ENCODE measurements around the gene ATF3.

The ATF3 gene, protein sequence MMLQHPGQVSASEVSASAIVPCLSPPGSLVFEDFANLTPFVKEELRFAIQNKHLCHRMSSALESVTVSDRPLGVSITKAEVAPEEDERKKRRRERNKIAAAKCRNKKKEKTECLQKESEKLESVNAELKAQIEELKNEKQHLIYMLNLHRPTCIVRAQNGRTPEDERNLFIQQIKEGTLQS

DNA sequence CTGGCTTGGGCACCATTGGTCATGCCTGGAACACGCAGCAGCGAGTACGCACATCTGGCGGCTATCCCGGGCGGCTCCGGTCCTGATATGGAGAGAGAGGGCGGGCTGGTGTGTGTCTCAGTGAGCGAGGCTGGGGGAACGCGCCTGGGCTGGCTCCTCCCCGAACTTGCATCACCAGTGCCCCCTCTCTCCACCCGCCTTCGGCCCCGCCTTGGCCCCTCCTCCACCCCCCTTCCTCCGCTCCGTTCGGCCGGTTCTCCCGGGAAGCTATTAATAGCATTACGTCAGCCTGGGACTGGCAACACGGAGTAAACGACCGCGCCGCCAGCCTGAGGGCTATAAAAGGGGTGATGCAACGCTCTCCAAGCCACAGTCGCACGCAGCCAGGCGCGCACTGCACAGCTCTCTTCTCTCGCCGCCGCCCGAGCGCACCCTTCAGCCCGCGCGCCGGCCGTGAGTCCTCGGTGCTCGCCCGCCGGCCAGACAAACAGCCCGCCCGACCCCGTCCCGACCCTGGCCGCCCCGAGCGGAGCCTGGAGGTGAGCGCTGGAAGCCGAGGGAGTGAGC is at the start of gene ATF3:
TSS of gene ATF3 (plus strand) at position 370 of the 567 bp plus-strand sequence. CDS start 6,261 bp downstream, outside the sequence.
- DNase-seq (ENCODE audit: low read depth in 2 of 2), result peak; percentile 86 to 95

DNA sequence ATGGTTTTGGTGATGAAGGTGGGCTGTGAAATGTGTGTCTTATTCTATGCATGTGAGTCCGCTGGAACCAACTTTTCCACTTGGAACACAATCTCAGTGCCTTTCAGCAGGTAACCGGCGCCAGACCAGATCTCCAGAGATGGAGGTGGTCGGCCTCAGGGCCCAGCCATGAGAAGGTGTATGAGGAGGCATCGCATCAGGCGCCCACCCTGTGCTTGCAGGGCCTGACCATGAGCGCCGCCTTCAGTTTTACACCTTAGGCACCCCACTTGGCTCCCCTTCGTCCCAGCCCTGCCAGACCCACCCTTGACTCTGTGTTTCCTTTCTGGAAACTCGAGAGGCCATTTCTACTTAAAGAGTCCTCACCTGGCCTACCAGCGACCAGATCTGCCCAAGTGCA is 48.6 kb upstream of the ATF3 start:
- no peak for DNase-seq (ENCODE audit: low read depth in 2 of 2)

DNA sequence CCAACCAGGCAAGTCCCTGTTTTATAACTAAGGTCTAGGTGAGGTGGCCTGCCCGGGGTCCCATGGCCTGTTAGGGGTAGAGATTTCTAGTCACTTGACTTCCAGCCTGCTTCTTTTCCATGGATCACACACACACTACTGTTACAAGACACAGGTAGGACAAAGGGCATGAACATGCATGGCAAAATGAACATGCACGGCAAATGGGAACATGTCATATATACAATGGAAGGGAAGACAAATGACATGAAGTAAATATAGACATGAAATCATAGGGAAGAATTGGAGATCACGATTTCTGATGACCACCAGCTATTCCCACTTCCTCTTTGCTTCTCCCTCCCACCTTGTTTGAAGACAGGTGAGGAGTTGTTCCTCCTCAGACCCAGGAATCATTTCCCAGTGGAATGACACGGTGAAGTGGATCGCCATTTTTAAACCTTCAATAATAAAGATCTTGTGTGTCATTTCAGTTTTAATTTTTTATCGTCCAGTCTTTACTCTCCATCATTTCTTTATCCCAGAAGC is 47.6 kb upstream of the ATF3 start:
- no peak for DNase-seq (ENCODE audit: low read depth in 2 of 2)

DNA sequence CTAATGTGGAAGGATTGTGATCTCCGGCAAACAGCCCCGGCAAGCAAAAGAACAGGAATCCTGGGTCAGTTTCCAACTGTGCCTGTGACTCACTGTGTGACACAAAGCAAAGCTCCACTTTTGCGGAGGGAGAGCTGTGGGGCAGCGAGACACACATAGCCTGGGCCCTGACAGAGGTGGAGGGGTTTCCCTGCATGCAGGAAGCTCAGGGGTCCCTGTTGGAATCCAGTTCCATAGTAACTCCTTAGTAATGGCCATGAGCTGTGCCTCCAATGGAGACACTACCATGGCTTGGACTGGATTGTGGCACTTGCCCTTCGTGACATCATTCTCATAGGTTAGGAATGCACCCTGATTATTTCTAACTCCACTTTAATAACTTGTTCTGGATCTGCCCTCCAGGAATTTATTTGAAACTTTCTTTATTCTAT is 47.0 kb upstream of the ATF3 start:
- no peak for DNase-seq (ENCODE audit: low read depth in 2 of 2)

DNA sequence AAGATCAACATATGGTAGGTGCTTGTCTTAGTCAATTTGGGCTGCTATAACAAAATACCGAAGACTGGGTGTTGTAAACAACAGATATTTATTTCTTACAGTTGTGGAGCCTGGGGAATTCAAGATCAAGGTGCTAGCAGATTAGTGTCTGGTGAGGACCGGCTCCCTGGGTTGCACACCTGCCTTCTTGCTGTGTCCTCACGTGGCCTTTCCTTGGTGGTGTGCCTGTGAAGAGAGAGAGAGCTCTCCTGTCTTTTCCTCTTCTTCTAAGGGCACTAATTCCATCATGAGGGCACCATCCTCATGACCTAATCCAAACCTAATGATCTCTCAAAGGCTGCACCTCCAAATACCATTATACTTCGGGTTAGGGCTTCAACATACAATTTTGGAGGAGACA is 45.8 kb upstream of the ATF3 start:
- DNase-seq (ENCODE audit: low read depth in 2 of 2), result no peak

DNA sequence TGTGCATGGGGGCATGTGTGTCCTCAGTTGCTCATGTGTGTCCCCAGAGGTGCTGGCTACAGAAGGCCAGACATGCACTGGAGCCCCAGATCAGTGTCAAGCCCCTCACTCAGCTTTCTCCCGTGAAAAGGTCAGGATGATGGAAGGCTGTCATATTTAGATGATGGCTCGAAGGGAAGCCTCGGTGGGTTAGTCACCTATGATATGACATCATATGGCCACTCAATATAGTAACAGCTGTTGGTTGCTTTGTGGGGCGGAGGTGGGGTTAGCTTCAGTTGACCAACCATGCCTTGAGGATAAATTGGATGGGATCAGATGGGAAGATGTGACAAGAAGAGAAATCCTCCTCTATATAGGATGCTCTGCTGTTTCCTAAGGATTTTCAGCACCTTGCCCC is 43.5 kb upstream of the ATF3 start:
- no peak for DNase-seq (ENCODE audit: low read depth in 2 of 2)

DNA sequence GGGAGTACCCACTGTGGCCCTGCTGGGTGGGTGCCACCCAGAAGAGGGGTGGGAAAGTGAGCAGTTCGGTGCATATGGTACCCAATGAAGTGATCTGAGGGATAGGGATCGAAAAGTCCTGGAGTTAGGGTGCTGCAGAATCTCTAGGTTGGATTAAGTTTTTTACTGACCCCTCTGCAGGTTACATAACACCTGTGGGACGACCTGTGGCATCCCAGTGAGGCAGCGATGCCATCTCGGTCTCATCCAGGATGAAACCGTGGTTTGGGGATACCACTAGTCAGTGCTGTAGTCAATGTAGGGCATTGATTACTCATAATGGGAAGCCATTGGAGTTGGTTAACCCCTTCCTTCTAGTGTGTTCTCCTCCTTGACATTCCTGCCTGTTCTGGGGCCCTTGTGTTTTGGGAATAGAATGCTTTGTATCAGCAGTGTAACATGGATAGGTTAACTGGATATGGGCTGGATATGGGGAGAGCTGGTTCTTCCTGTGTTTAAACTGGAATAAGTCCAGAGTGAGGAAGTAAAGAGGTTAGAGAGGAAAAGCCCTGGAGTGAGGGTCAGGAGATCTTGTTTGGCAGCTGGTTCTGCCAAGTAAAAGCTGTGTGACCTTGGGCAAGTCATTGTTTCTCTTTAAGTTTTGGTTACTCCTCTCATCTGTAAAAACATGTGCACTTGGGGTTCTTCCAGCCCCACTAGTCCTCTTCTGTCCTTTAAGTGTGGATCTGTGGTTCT is 42.8 kb upstream of the ATF3 start:
- DNase-seq (ENCODE audit: low read depth in 2 of 2), result no peak

DNA sequence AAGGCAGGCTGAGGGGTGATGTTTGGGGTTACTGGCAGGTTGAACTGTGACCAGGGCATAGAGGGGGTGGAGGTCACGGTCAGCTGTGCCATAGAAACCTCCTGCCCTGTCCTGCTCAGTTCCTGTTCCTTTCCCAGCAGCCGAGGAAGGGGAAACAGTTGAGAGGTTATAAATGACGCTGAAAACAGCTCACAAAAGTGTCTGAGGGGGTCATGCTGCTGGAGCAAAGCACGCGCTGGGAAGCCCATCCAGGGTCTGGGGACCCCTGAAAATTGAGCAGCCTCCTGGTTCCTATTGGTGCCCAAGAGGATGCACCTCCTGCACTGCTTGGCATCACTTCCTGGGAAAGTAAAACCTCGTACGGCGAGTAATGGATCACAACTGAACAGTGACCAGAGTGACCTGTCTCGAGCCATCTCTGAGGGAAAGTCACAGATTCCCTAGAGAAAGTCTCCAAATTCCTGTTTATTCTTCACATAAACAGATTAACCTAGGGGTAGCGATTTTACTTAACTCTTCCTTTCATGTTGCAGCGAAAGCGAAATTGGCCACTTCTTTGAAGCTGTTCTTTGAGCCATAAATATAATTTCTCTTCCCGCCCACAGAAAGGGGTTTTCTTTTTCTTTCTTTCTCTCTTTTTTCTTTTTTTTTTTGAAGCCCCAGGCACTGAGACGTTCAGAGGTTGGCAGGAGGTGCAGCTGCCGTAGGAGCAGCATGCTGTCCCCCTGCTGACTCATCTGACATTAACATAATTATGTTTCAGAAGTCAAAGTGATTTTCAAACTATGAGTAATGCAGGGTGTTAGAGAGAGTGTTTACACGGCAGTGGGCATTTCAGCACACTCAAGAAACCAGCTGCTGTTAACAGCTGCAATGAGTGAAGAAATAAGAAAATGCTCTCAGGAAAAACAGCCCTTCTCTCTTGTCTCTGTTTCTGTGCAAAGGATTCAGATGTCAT is 41.8 kb upstream of the ATF3 start:
- DNase-seq (ENCODE audit: low read depth in 2 of 2), result peak; percentile 24 to 50

DNA sequence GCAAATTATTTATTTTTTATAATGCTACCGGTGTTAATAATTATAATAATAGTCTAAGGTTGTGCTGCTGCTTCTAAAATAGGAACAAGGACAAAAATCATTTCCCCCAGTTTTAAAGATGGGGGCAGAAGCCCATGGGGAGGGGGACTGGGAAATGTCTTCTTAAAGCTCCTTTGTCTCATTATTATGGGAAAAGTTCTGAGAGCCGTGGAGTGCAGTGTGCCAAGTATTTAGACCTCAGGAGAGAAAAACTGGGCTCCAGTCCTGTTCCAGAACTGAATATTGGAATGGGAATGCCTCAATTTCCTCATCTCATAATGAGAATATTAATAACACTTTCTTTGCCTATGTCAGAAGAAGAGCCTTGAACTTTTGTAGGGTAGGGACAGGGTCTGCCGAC is 40.9 kb upstream of the ATF3 start:
- DNase-seq (ENCODE audit: low read depth in 2 of 2), result no peak

DNA sequence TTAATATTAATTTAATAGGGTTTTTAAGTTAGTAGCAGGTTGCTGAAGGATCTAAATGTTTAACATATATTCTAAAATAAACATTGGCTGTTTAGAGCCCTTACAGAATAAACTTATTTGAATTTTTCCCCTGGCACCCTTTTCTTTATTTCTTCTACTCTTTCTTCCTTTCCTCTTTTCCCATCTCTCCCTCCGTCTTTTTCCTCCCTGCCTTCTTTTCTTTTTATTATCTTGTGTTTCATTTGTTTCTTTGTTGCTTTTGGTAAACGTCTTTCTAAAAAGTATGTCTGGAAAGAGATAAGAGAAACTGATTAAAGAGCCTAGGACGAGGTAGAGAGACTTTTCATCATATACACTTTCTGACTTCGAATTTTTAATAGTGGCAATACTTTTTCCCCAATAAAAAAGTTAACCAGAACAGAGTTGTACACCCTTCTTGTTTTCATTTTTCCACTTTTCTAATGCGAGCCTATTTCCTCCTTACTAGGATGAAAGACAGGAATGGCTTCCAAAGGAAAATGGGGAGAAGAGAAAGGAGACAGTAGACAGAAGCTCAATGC is 39.5 kb upstream of the ATF3 start:
- no peak for DNase-seq (ENCODE audit: low read depth in 2 of 2)

DNA sequence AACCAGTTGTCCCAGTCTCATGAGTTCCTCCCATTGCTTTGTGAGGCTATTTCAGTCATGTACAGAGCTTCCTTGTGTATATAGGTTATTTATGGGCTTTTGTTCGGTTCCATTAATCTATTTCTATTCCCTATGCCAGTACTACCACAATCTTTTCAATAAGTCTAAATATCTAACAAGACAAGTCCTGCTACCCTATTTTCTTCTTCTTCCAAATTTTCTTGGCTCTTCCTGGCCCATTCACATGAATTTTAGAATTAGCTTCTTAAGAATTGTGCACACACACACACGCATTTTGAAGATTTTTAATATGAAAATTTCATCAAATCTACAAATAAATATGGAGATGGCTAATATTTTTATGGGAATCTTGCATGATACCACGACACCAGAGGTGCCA is 33.8 kb upstream of the ATF3 start:
- DNase-seq (ENCODE audit: low read depth in 2 of 2), result no peak

DNA sequence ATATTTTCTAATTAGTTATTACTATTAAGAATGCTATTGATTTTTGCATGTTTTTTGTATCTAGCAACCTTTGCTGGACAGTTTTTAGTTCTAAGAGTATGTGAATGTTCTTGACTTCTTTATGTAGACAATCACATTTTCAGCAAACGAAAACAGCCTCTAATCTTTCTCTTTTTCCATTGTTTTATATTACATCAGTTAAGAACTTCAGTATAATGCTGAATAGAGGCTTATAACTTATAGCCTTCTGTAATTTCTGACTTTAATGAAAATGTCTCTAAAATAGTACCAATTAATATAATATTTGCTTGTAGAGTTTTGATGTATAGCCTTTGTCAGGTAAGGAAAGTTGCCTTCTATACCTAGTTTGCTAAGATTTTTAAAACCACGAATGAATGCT is 33.2 kb upstream of the ATF3 start:
- no peak for DNase-seq (ENCODE audit: low read depth in 2 of 2)

DNA sequence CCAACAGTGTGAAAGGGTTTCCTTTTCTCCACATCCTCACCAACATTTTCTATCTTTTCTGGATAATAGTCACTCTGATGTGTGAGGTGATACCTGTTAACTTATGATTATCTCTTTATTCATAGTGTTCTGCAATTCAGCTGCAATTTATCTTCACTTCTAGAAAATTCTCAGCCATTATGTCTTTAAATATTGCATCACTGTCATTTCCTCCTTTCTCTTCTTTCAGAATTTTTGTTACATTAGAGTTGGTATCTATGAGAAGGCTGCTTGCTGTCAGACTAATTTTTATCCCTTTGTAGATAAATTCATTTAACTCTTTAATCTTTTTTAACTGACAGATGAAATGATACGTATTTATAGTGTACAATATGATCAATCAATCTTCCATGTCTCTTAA is 30.5 kb upstream of the ATF3 start:
- DNase-seq (ENCODE audit: low read depth in 2 of 2), result no peak

DNA sequence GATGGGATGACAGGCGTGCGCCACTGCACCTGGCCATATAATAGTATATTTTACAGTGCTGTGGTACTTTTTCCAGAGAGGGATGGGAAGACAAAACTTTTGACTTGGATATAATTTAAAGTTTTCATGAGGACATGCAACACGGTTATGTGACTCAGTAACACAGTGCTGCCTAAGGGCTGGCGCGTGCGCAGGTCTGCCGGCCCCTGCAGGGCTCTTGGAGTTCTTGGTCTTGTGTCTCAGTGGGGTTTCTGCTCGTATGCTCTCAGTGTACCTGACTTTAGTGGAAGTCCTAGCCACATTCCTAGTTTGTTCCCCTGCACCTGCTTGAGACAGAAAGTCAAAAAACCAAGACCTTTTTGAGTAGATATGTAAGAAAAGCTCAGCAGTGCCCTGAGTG is 27.5 kb upstream of the ATF3 start:
- no peak for DNase-seq (ENCODE audit: low read depth in 2 of 2)

DNA sequence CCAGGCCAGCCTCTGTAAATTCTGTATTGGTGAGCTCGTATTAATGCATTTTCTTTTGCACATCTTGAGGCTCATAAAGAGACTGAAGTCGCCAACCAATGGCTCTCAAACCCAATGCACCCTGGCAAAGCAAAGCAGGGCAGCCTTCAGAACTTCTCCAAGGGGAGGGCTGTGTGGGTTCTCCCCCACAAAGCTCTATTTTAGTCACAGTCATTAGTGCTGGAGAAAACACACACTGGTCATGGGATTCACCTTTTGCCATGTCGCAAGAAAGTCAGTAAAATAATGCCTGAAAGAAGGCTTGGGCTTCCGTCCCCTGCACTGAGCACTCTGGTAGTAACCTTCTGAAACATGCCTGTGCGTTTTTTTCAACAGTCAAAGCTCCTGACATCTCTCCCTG is 26.3 kb upstream of the ATF3 start:
- DNase-seq (ENCODE audit: low read depth in 2 of 2), result no peak

DNA sequence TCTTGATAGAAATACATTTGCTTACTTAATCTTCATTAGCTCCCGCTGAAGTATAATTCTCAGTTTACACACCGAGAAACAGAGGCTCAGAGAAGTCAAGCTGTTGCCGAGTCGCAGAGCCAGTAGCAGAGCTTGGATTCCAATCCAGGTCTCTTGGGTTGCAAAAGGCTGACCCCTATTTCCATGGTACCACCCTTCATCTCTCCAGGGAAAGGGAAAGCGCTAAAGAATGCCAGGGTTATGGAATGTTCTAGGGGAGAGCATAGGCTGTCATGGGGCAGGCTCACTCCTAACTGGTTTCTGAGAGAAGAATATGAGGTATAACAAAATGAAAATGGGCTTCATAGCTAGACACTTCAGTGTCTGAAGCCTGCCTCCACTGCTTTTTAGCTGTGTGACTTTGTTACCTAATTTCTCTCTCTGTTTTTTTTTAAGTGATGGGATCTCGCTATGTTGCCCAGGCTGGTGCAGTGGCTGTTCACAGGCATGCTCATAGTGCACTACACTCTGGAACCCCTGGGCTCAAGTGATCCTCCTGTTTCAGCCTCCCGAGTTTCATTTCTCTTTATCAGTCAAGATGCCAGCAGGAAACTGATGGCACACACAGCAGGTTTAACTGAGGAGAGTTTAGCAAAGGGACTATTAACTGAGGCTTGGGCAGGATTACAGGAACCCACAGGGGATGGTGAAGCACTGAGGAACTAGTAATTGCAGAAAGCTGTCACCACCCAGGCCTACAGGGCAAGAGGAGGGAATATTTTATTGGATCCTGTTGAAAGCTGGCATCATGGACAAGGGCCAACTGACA is 25.5 kb upstream of the ATF3 start:
- no peak for DNase-seq (ENCODE audit: low read depth in 2 of 2)

DNA sequence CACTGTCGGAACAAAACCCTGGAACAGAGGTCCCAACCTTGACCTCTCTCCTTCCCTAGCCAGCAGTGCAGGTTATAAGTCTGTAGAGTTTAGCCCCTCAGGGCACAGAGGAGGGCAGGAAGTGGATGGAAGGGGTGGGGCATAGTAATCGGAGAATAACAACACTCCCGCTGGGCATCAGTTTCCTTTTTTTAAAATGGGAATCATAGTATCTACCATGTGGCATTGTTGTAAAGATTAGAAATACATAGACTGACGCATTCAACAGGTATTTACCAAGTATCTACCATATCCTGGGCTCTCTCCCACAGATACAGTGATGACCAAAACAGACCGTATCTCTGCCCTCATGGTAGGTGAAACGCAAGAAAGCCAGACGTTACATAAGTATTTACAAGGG is 24.9 kb upstream of the ATF3 start:
- no peak for DNase-seq (ENCODE audit: low read depth in 2 of 2)

DNA sequence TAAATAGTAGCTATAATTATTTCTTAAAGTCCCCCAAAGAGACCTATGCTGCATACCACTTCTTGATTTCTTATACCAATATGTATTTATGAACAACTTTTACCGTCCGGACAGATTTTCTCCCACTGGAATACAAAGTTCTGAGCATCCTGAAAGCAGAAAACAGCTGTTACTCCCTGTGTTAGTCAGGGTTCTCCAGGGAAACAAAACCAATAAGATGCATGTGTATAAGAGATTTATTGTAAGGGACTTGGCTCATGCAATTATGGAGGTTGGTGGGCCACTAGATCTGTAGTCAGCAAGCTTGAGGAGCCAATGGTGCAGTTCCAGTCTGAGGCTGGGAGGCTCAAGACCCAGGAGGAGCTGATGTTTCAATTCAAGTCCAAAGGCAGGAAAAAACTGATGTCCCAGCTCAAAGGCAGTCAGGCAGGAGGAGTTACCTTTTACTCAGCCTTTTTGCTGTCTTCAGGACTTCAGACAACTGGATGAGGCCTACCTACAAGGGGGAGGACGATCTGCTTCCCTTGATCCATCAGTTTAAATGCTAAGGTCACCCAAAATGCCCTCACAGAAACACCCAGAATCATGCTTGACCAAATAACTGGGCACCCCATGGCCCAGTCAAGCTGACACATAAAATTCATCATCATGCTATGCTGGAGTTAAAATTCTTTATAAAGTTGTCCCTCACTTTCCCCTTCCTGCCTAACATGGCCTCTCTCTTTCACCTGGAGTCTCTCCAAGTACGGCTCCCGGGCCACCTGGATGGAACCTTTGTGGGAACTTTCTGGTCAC is 24.3 kb upstream of the ATF3 start:
- DNase-seq (ENCODE audit: low read depth in 2 of 2), result no peak

DNA sequence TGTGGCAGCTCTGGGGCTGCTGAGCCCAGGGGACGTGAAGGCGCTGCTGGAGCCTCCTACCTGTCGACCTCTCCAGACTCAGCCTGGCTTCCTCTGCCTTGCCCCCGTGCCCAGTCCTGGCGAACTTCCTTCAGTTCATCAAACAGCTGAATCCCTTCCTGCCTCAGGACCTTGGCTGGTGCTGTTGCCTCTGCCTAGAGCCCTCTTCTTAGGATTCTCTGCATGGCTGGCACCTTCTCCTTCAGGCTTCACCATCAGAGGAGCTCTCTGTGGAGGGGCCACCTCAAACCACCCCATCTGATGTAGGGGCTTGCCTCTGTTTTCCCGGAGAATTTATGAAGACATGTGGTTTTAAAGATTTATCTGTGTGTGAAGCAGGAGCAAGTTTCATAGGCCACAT is 23.4 kb upstream of the ATF3 start:
- DNase-seq (ENCODE audit: low read depth in 2 of 2), result no peak
